Epithelial cell of proximal tubule (primary cell): ENCODE results near the gene MAML3. TPM values are rescaled to one million over a fixed set of nuclear protein-coding genes. Genes with fewer than 3 reads are reported as not detected.

Experiments used
- DNase-seq: peaks from one replicate; pipeline ENCODE4 v3.0.0-alpha.2; 2011; ENCODE audit warnings: low read depth
- H3K4me3 ChIP-seq: 2 replicates; pipeline ENCODE4 v1.5.1; 2011; ENCODE audit warnings: low read depth, mild to moderate bottlenecking, low read length
- total RNA-seq: library from RNA; depleted of rRNA; stranded (reverse); fragments of >200 nt; gene quantifications from 2 replicates; pipeline ENCODE4 v1.2.3, GENCODE V29; 2015
- TF ChIP-seq, protein P1 (sequence below): conservative IDR thresholded peaks from 2 replicates; pipeline ENCODE4 v1.5.1; 2012; ENCODE audit warnings: low read depth, mild to moderate bottlenecking, low read length

MAML3 gene
- total RNA-seq, 1 donor from 2014 or later: 1.2 TPM

GRCh38 chr4:140131675-140132229 is 22.2 kb downstream of the MAML3 start:
- no peak overlapping the region for H3K4me3 ChIP-seq
- TF ChIP-seq, protein P1, sequence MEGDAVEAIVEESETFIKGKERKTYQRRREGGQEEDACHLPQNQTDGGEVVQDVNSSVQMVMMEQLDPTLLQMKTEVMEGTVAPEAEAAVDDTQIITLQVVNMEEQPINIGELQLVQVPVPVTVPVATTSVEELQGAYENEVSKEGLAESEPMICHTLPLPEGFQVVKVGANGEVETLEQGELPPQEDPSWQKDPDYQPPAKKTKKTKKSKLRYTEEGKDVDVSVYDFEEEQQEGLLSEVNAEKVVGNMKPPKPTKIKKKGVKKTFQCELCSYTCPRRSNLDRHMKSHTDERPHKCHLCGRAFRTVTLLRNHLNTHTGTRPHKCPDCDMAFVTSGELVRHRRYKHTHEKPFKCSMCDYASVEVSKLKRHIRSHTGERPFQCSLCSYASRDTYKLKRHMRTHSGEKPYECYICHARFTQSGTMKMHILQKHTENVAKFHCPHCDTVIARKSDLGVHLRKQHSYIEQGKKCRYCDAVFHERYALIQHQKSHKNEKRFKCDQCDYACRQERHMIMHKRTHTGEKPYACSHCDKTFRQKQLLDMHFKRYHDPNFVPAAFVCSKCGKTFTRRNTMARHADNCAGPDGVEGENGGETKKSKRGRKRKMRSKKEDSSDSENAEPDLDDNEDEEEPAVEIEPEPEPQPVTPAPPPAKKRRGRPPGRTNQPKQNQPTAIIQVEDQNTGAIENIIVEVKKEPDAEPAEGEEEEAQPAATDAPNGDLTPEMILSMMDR: no peak
- no peak for DNase-seq

- TF ChIP-seq, protein P1: no peak
- DNase-seq: no peak
- H3K4me3 ChIP-seq: no peak overlapping the region
These were observed 23.3 kb downstream of the MAML3 start for GRCh38 chr4:140130677-140131076.

GRCh38 chr4:140127422-140127821 is 26.6 kb downstream of the MAML3 start:
- no peak overlapping the region for H3K4me3 ChIP-seq
- TF ChIP-seq, protein P1: no peak
- DNase-seq: no peak

DNA sequence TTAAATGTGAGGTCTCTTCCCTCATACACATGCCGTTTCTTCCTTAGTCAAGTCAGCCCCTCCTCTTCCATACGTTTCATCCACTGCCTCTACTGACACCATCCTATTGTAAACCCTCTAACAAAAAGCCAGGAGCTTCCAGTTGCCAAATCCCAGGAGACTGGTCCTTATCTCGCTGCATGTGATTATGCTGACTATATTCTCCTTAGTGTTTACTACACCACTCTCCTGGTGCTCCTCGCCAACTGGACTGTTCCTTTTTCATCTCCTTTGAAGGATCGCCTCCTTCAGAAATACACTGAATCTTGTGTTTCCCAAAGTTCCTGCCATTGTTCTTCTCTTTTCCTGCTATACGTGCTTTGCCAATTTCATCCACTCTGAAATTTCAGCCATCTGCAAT is 27.7 kb downstream of the MAML3 start:
- no peak for DNase-seq
- TF ChIP-seq, protein P1: no peak
- H3K4me3 ChIP-seq: no peak overlapping the region

DNA sequence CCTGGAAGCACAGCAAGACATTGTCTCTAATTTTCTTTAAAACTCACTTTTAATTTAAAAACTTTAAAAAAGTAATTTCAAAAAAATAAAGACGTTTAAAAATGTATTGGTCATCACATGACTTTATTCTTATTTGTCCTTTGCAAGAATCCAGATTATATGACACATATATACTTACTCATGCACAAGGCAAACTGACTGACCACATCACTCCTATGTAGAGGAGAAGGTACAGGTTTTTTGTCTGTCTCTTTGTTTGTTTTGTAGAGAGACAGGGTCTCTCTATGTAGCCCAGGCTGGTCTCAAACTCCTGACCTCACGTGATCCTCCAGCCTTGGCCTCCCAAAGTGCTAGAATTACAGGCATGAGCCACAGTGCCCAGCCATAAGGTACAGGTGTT is 28.6 kb downstream of the MAML3 start:
- H3K4me3 ChIP-seq: no peak overlapping the region
- TF ChIP-seq, protein P1: no peak
- no peak for DNase-seq

DNA sequence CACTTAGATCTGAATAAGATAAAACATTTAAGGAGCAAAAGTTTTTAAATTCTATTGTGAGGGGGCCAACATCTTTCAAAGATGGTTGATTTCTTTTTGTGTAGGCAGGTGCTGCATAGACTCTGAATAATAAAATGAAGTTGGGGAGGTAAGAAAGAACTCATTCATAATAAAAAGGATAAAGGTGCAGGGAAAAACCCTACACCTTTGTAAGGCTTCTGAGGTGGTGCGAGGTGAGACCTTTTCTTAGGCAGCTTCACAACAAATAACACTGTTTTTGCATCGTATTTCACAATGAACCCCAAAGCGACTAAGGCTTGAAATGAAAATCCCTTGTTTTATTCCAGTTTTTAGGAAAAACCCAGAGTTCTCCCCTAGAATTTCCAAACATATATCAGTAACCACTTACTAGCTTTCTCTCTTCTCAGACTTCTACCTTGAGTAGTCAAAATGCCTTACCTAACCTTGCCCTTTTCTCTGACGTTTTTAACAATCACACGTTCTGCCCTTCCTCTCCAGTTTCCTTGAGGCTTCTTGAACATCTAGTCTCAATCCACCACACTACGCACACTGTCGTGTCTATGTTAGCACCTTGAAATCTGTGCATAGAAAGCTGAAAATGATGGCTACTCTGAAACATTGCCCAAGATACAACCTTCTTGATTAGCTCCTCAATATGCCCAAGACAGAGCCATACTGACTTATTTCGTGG is 30.2 kb downstream of the MAML3 start:
- no peak overlapping the region for H3K4me3 ChIP-seq
- DNase-seq: no peak
- TF ChIP-seq, protein P1: no peak

- no peak for DNase-seq
- no peak overlapping the region for H3K4me3 ChIP-seq
- TF ChIP-seq, protein P1: no peak
These were observed 31.1 kb downstream of the MAML3 start for GRCh38 chr4:140122891-140123290.
